ENCODE measurements around the gene GRM7.

DNA sequence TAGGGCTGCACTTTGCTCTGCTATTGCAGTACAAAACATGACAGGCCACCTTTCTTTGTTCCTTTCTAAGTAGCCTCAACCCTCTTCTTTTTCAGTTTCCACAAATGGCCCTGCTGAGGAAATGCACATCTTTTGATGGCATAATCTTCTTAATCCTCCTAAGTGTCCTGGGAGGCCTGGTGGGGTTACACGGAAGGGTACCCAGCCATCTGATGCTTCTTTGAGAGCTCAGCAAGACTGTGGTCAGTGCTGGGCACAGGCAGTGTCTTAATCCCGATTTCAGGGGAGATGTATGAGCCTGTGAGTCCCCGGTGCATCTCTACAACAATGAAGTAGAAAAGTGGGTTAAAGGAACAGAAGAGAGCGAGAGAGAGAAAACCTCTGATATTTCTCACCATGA is 404.8 kb downstream of the GRM7 start:
- TF ChIP-seq, protein P1, sequence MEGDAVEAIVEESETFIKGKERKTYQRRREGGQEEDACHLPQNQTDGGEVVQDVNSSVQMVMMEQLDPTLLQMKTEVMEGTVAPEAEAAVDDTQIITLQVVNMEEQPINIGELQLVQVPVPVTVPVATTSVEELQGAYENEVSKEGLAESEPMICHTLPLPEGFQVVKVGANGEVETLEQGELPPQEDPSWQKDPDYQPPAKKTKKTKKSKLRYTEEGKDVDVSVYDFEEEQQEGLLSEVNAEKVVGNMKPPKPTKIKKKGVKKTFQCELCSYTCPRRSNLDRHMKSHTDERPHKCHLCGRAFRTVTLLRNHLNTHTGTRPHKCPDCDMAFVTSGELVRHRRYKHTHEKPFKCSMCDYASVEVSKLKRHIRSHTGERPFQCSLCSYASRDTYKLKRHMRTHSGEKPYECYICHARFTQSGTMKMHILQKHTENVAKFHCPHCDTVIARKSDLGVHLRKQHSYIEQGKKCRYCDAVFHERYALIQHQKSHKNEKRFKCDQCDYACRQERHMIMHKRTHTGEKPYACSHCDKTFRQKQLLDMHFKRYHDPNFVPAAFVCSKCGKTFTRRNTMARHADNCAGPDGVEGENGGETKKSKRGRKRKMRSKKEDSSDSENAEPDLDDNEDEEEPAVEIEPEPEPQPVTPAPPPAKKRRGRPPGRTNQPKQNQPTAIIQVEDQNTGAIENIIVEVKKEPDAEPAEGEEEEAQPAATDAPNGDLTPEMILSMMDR (IDR thresholded peaks at IDR 0.05), result no peak
- TF ChIP-seq POLR2A (IDR thresholded peaks at IDR 0.05), result no peak
- no peak for TF ChIP-seq POLR2AphosphoS5 (IDR thresholded peaks at IDR 0.05)
